Panc1 (cell line): Measurements from ENCODE around the gene GNAO1. TPM values are rescaled to one million over a fixed set of nuclear protein-coding genes. Genes with fewer than 3 reads are reported as not detected.

Experiments
- ATAC-seq: fragments of 200-7000 bp; cut with Tn5 transposase; 2 replicates; pipeline ENCODE4 v1.9.1; 2020; ENCODE audit warnings: mild to moderate bottlenecking, moderate library complexity
- BruUV-seq: library from RNA; stranded (reverse); fragments of 400-500 nt; replicated peaks from 2 replicates; lab custom pipeline; 2021; lab: Mats Ljungman, UMichigan
- CTCF ChIA-PET: fragments of 300-600 bp; sonication (Branson Sonifier 250); formaldehyde crosslinking; loops from one replicate; lab custom pipeline; 2022; ENCODE audit warnings: antibody characterized with exemption; lab: Charles Lee
- POLR2A ChIA-PET: fragments of 300-600 bp; sonication (Branson Sonifier 250); formaldehyde crosslinking; loops from one replicate; lab custom pipeline; 2022; ENCODE audit warnings: antibody characterized with exemption; lab: Charles Lee
- DNase-seq: peaks from one replicate; pipeline ENCODE4 v3.0.0-alpha.2; 2010; ENCODE audit warnings: low read depth, low spot score
- H3K27ac ChIP-seq: 2 replicates; pipeline ENCODE4 v1.5.1; 2011; ENCODE audit warnings: mild to moderate bottlenecking, low read length, inconsistent platforms
- H3K27me3 ChIP-seq: fragments of 200-500 bp; sonication (Bioruptor generic); 2 replicates; pipeline ENCODE4 v1.6.0; 2014; ENCODE audit warnings: low read length, inconsistent platforms; ENCODE audit not compliant: control insufficient read depth, insufficient read depth
- H3K36me3 ChIP-seq: fragments of 200-500 bp; sonication (Bioruptor generic); 2 replicates; pipeline ENCODE4 v1.5.1; 2014; ENCODE audit warnings: inconsistent platforms, mild to moderate bottlenecking, low read length, moderate library complexity; ENCODE audit not compliant: control insufficient read depth, insufficient read depth
- H3K4me1 ChIP-seq: 2 replicates; pipeline ENCODE4 v1.5.1; 2011; ENCODE audit warnings: inconsistent platforms, mild to moderate bottlenecking, low read length, moderate library complexity; ENCODE audit not compliant: control insufficient read depth, insufficient read depth
- H3K4me3 ChIP-seq, 2 experiments: 2 replicates each; pipeline ENCODE4 v1.5.1; 2011 to 2012; ENCODE audit warnings: low read depth in 2 of 2, low read length in 2 of 2, mild to moderate bottlenecking in 2 of 2, inconsistent platforms in 1 of 2, moderate library complexity in 1 of 2
- H3K9me3 ChIP-seq: fragments of 200-500 bp; sonication (Bioruptor generic); 2 replicates; pipeline ENCODE4 v1.5.1; 2014; ENCODE audit warnings: low read depth, mild to moderate bottlenecking, inconsistent platforms, low read length, moderate library complexity; ENCODE audit not compliant: control insufficient read depth, insufficient read depth
- CTCF ChIP-seq: fragments of 450-650 bp; IDR thresholded peaks from 2 replicates; pipeline ENCODE4 v1.5.1; 2017; ENCODE audit warnings: mild to moderate bottlenecking
- POLR2AphosphoS5 ChIP-seq: IDR thresholded peaks from 2 replicates; pipeline ENCODE4 v1.6.1; 2012; ENCODE audit warnings: mild to moderate bottlenecking, low read depth, low read length, moderate library complexity
- REST ChIP-seq, 2 experiments: IDR thresholded peaks; 2 replicates each; pipeline ENCODE4 v1.6.1; 2011 to 2012; ENCODE audit warnings: low read depth in 2 of 2, control low read depth in 1 of 2, low read length in 1 of 2, mild to moderate bottlenecking in 1 of 2, moderate library complexity in 1 of 2; ENCODE audit not compliant: insufficient read depth in 1 of 2
- SIN3A ChIP-seq: IDR thresholded peaks from 2 replicates; pipeline ENCODE4 v1.6.1; 2012; ENCODE audit warnings: low read depth, mild to moderate bottlenecking, low read length, moderate library complexity, borderline replicate concordance; ENCODE audit not compliant: insufficient read depth
- TCF7L2 ChIP-seq: IDR thresholded peaks from 2 replicates; pipeline ENCODE4 v1.6.1; 2011; ENCODE audit warnings: mild to moderate bottlenecking, low read depth, low read length, inconsistent platforms
- in situ Hi-C: cut with HindIII; loops from 2 replicates; pipeline ENCODE4 v1.10.0; 2016; ENCODE audit warnings: low sequenced_read_pairs, low pct_unique_long_range_greater_than_20kb
- intact Hi-C: fragments of 100-400 bp; cut with micrococcal nuclease; formaldehyde crosslinking; loops from one replicate; pipeline ENCODE4 v1.10.0; 2022; ENCODE audit not compliant: unreplicated experiment
- total RNA-seq: library from RNA; stranded (reverse); gene quantifications from one replicate; pipeline ENCODE4 v1.2.1, GENCODE V29; 2021; ENCODE audit not compliant: unreplicated experiment

The GNAO1 gene
- total RNA-seq, 1 experiment from 2014 or later, result 33.4 TPM

- ATAC-seq, result no peak
- Histone ChIP-seq H3K4me3 (no peak overlapping the region), H3K9me3 (no peaks in the 10 kb centered on the region), H3K36me3 (no peaks in the 10 kb centered on the region), H3K4me1 (no peaks in the 10 kb centered on the region), H3K27me3 (no peaks in the 10 kb centered on the region), H3K27ac (no peak overlapping the region)
- CTCF ChIA-PET, result no interaction called here
- POLR2A ChIA-PET, result no interaction called here
- in situ Hi-C loops (no loop called here), intact Hi-C loops (no loop called here)
- BruUV-seq, result no TSS peak
- TF ChIP-seq POLR2AphosphoS5 (no peak), TCF7L2 (no peak), REST (IDR thresholded peaks at IDR 0.05; ENCODE audit: insufficient read depth in 1 of 2, low read depth in 2 of 2, low read length in 1 of 2) (no peak), CTCF (no peak), SIN3A (no peak)
- no peak for DNase-seq
These were observed 134.7 kb downstream of the GNAO1 start for GRCh38 chr16:56325956-56326355.

- ChIA-PET POLR2A (no interaction called here), CTCF (no interaction called here)
- intact Hi-C loops, result no loop called here
- Histone ChIP-seq H3K4me3 (no peak overlapping the region), H3K9me3 (no peaks in the 10 kb centered on the region), H3K27me3 (no peaks in the 10 kb centered on the region), H3K27ac (no peak overlapping the region), H3K4me1 (no peaks in the 10 kb centered on the region), H3K36me3 (no peaks in the 10 kb centered on the region)
- no peak for TF ChIP-seq POLR2AphosphoS5
- TF ChIP-seq CTCF, result no peak
- TF ChIP-seq SIN3A, result no peak
- TF ChIP-seq REST (IDR thresholded peaks at IDR 0.05; ENCODE audit: insufficient read depth in 1 of 2, low read depth in 2 of 2, low read length in 1 of 2), result no peak
- no peak for TF ChIP-seq TCF7L2
- in situ Hi-C loops, result no loop called here
- BruUV-seq, result no TSS peak
- ATAC-seq, result no peak
- DNase-seq, result no peak
These were observed 136.0 kb downstream of the GNAO1 start for GRCh38 chr16:56327071-56327928.
